ENCODE data around the gene AHCYL1.

Gene AHCYL1

DNA sequence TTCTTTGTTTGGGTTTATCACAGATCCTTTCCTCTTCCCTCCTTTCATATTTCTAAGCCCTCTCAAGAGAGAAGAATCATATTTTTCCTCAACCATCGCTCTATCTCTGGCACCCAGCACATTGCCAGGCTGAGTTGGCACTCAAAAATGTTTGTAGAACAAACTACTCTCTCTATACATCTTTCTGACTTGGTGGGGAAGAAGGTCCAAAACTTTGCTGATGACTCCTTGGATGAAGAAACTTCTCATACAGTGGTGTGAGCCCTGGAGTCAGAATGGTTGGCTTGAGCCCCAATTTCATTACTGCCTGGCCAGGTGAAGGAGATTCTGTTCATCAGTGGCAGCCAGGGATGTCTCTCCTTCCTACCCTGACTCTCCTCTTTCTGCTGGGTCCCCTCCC, 74.0 kb downstream of the AHCYL1 start:
- WGBS, 2 donors (ENCODE audit: extremely low coverage in 2 of 2, insufficient read length in 2 of 2, insufficient replicate concordance in 1 of 2): no CpG with 5 or more reads among the region's 1 CpG
- no peak overlapping the region for H2AFZ ChIP-seq (ENCODE audit: low read length)
- no peak for DNase-seq (ENCODE audit: low spot score)
- H3K4ac ChIP-seq (ENCODE audit: low read length): no peak overlapping the region
- peaks cover 0 to 4% of the 10 kb centered on the region in 2 donors for H3K4me1 ChIP-seq (ENCODE audit: control insufficient read depth in 2 of 2, insufficient read depth in 1 of 2, low read depth in 1 of 2, low read length in 2 of 2)
- no peak overlapping the region for H2BK12ac ChIP-seq (ENCODE audit: low read length)
- H2BK15ac ChIP-seq (ENCODE audit: low read length): no peak overlapping the region
- H3K36me3 ChIP-seq (replicated peaks in 1 of 2; ENCODE audit: control insufficient read depth in 2 of 2, insufficient read depth in 2 of 2, low read length in 2 of 2): peaks cover 41 to 76% of the 10 kb centered on the region in 2 donors
- no peak overlapping the region for H3K4me2 ChIP-seq (ENCODE audit: insufficient read depth, low read length, poor library complexity, severe bottlenecking)
- H4K8ac ChIP-seq (ENCODE audit: low read depth, low read length): no peak overlapping the region
- peak overlapping the region; percentile 39 for H3K14ac ChIP-seq (ENCODE audit: low read length)
- H3K79me1 ChIP-seq (ENCODE audit: low read depth, low read length): no peaks in the 10 kb centered on the region
- H3K27ac ChIP-seq (replicated peaks; ENCODE audit: low read length): no peak overlapping the region
- no peak overlapping the region for H2BK5ac ChIP-seq (ENCODE audit: low read length)
- no peak overlapping the region for H2AK5ac ChIP-seq (ENCODE audit: low read depth, low read length)
- H2BK120ac ChIP-seq (ENCODE audit: low read depth, low read length): no peak overlapping the region
- no peak overlapping the region for H3K4me3 ChIP-seq (ENCODE audit: low read length in 2 of 2)
- no peaks in the 10 kb centered on the region for H3K9me3 ChIP-seq (replicated peaks in 1 of 2; ENCODE audit: control insufficient read depth in 2 of 2, insufficient read depth in 1 of 2, low read depth in 1 of 2, low read length in 2 of 2)
- no peak overlapping the region for H4K91ac ChIP-seq (ENCODE audit: low read depth, low read length, poor library complexity)
- no peak overlapping the region for H3K9ac ChIP-seq (ENCODE audit: low read depth, low read length, poor library complexity)
- H3K27me3 ChIP-seq (ENCODE audit: control insufficient read depth in 3 of 3, insufficient read depth in 3 of 3, low read depth in 1 of 3, low read length in 3 of 3): no peaks in the 10 kb centered on the region
- no peak overlapping the region for H3K18ac ChIP-seq (ENCODE audit: low read length)
- no peak overlapping the region for H3K23ac ChIP-seq (ENCODE audit: low read depth, low read length, poor library complexity)

GRCh38 chr1:110059133-110059863, 74.7 kb downstream of the AHCYL1 start:
- Histone ChIP-seq H3K18ac (ENCODE audit: low read length) (no peak overlapping the region), H3K23ac (ENCODE audit: low read depth, low read length, poor library complexity) (no peak overlapping the region), H2AFZ (ENCODE audit: low read length) (no peak overlapping the region), H2BK12ac (ENCODE audit: low read length) (no peak overlapping the region), H2BK15ac (ENCODE audit: low read length) (no peak overlapping the region), H3K27me3 (ENCODE audit: control insufficient read depth in 3 of 3, insufficient read depth in 3 of 3, low read depth in 1 of 3, low read length in 3 of 3) (no peaks in the 10 kb centered on the region), H3K79me1 (ENCODE audit: low read depth, low read length) (no peaks in the 10 kb centered on the region), H3K36me3 (replicated peaks in 1 of 2; ENCODE audit: control insufficient read depth in 2 of 2, insufficient read depth in 2 of 2, low read length in 2 of 2) (peaks cover 34 to 69% of the 10 kb centered on the region in 2 donors), H3K4me2 (ENCODE audit: insufficient read depth, low read length, poor library complexity, severe bottlenecking) (no peak overlapping the region), H4K8ac (ENCODE audit: low read depth, low read length) (no peak overlapping the region), H3K9me3 (replicated peaks in 1 of 2; ENCODE audit: control insufficient read depth in 2 of 2, insufficient read depth in 1 of 2, low read depth in 1 of 2, low read length in 2 of 2) (no peaks in the 10 kb centered on the region), H2BK120ac (ENCODE audit: low read depth, low read length) (no peak overlapping the region), H3K27ac (replicated peaks; ENCODE audit: low read length) (no peak overlapping the region), H4K91ac (ENCODE audit: low read depth, low read length, poor library complexity) (no peak overlapping the region), H3K4me1 (ENCODE audit: control insufficient read depth in 2 of 2, insufficient read depth in 1 of 2, low read depth in 1 of 2, low read length in 2 of 2) (peaks cover 0 to 4% of the 10 kb centered on the region in 2 donors), H3K9ac (ENCODE audit: low read depth, low read length, poor library complexity) (no peak overlapping the region), H3K4me3 (ENCODE audit: low read length in 2 of 2) (no peak overlapping the region), H3K14ac (ENCODE audit: low read length) (no peak overlapping the region), H3K4ac (ENCODE audit: low read length) (no peak overlapping the region), H2BK5ac (ENCODE audit: low read length) (no peak overlapping the region), H2AK5ac (ENCODE audit: low read depth, low read length) (no peak overlapping the region)
- WGBS, 2 donors (ENCODE audit: extremely low coverage in 2 of 2, insufficient read length in 2 of 2, insufficient replicate concordance in 1 of 2): no CpG with 5 or more reads among the region's 6 CpGs
- no peak for DNase-seq (ENCODE audit: low spot score)

DNA sequence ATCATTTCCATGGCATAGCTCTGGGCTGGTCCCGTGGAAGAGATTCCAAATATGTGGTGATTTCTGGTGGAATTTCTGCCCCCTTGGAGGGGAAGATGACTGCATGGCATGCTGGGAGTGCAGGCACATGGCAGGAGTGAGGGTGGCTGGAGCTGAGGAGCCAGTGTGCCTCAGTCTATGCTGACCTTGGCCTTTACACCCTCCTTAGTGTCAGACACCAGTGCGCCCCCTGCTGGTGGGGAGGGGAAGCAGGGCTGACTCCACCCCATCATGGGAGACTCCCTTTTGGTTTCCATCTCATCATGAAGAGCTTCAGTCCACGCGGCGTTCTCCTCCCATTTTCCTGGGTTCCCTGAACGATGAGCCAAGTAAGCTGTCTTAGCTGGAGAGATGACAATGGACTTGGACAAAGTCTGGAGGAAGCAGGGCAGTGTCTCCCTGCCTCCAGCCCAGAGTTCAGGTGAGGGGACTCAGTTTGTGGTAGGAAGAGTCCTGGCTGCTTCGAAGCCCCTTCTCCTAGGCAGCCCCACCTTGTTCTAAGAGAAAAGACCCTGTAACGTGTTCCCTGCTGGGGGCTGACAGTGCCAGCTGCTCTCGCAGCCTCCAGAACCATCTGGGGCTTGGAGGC, 75.6 kb downstream of the AHCYL1 start:
- H3K9me3 ChIP-seq (replicated peaks in 1 of 2; ENCODE audit: control insufficient read depth in 2 of 2, insufficient read depth in 1 of 2, low read depth in 1 of 2, low read length in 2 of 2): no peaks in the 10 kb centered on the region
- H3K4me2 ChIP-seq (ENCODE audit: insufficient read depth, low read length, poor library complexity, severe bottlenecking): no peak overlapping the region
- H3K79me1 ChIP-seq (ENCODE audit: low read depth, low read length): no peaks in the 10 kb centered on the region
- no peak overlapping the region for H2BK12ac ChIP-seq (ENCODE audit: low read length)
- no peak overlapping the region for H2AK5ac ChIP-seq (ENCODE audit: low read depth, low read length)
- H4K91ac ChIP-seq (ENCODE audit: low read depth, low read length, poor library complexity): no peak overlapping the region
- H3K14ac ChIP-seq (ENCODE audit: low read length): no peak overlapping the region
- no peak for DNase-seq (ENCODE audit: low spot score)
- H3K27me3 ChIP-seq (ENCODE audit: control insufficient read depth in 3 of 3, insufficient read depth in 3 of 3, low read depth in 1 of 3, low read length in 3 of 3): peaks cover 0 to 4% (median 1%) of the 10 kb centered on the region in 3 experiments
- H3K23ac ChIP-seq (ENCODE audit: low read depth, low read length, poor library complexity): peak overlapping the region; percentile 2
- no peak overlapping the region for H2BK15ac ChIP-seq (ENCODE audit: low read length)
- H3K4me3 ChIP-seq (ENCODE audit: low read length in 2 of 2): peak overlapping the region in 1 of 2 donors; percentile 7
- H3K27ac ChIP-seq (replicated peaks; ENCODE audit: low read length): no peak overlapping the region
- no peak overlapping the region for H3K9ac ChIP-seq (ENCODE audit: low read depth, low read length, poor library complexity)
- peaks cover 27 to 60% of the 10 kb centered on the region in 2 donors for H3K36me3 ChIP-seq (replicated peaks in 1 of 2; ENCODE audit: control insufficient read depth in 2 of 2, insufficient read depth in 2 of 2, low read length in 2 of 2)
- H3K4ac ChIP-seq (ENCODE audit: low read length): no peak overlapping the region
- H3K18ac ChIP-seq (ENCODE audit: low read length): no peak overlapping the region
- peaks cover 0 to 4% of the 10 kb centered on the region in 2 donors for H3K4me1 ChIP-seq (ENCODE audit: control insufficient read depth in 2 of 2, insufficient read depth in 1 of 2, low read depth in 1 of 2, low read length in 2 of 2)
- WGBS, 2 donors (ENCODE audit: extremely low coverage in 2 of 2, insufficient read length in 2 of 2, insufficient replicate concordance in 1 of 2): no CpG with 5 or more reads among the region's 9 CpGs
- no peak overlapping the region for H4K8ac ChIP-seq (ENCODE audit: low read depth, low read length)
- H2BK120ac ChIP-seq (ENCODE audit: low read depth, low read length): no peak overlapping the region
- H2AFZ ChIP-seq (ENCODE audit: low read length): no peak overlapping the region
- H2BK5ac ChIP-seq (ENCODE audit: low read length): no peak overlapping the region

- WGBS, 2 donors (ENCODE audit: extremely low coverage in 2 of 2, insufficient read length in 2 of 2, insufficient replicate concordance in 1 of 2): no CpG with 5 or more reads among the region's 7 CpGs
- no peak overlapping the region for H2BK120ac ChIP-seq (ENCODE audit: low read depth, low read length)
- peaks cover 0 to 9% (median 4%) of the 10 kb centered on the region in 3 experiments for H3K27me3 ChIP-seq (ENCODE audit: control insufficient read depth in 3 of 3, insufficient read depth in 3 of 3, low read depth in 1 of 3, low read length in 3 of 3)
- no peak for DNase-seq (ENCODE audit: low spot score)
- H3K4ac ChIP-seq (ENCODE audit: low read length): no peak overlapping the region
- H2AFZ ChIP-seq (ENCODE audit: low read length): no peak overlapping the region
- no peak overlapping the region for H3K9ac ChIP-seq (ENCODE audit: low read depth, low read length, poor library complexity)
- no peak overlapping the region for H3K18ac ChIP-seq (ENCODE audit: low read length)
- no peak overlapping the region for H4K91ac ChIP-seq (ENCODE audit: low read depth, low read length, poor library complexity)
- no peak overlapping the region for H3K27ac ChIP-seq (replicated peaks; ENCODE audit: low read length)
- no peak overlapping the region for H2BK12ac ChIP-seq (ENCODE audit: low read length)
- peaks cover 23 to 55% of the 10 kb centered on the region in 2 donors for H3K36me3 ChIP-seq (replicated peaks in 1 of 2; ENCODE audit: control insufficient read depth in 2 of 2, insufficient read depth in 2 of 2, low read length in 2 of 2)
- H3K4me1 ChIP-seq (ENCODE audit: control insufficient read depth in 2 of 2, insufficient read depth in 1 of 2, low read depth in 1 of 2, low read length in 2 of 2): peaks cover 0 to 4% of the 10 kb centered on the region in 2 donors
- no peak overlapping the region for H2BK5ac ChIP-seq (ENCODE audit: low read length)
- H3K14ac ChIP-seq (ENCODE audit: low read length): no peak overlapping the region
- H3K4me3 ChIP-seq (ENCODE audit: low read length in 2 of 2): no peak overlapping the region
- no peak overlapping the region for H3K23ac ChIP-seq (ENCODE audit: low read depth, low read length, poor library complexity)
- H3K79me1 ChIP-seq (ENCODE audit: low read depth, low read length): no peaks in the 10 kb centered on the region
- no peaks in the 10 kb centered on the region for H3K9me3 ChIP-seq (replicated peaks in 1 of 2; ENCODE audit: control insufficient read depth in 2 of 2, insufficient read depth in 1 of 2, low read depth in 1 of 2, low read length in 2 of 2)
- H3K4me2 ChIP-seq (ENCODE audit: insufficient read depth, low read length, poor library complexity, severe bottlenecking): no peak overlapping the region
- no peak overlapping the region for H2BK15ac ChIP-seq (ENCODE audit: low read length)
- no peak overlapping the region for H4K8ac ChIP-seq (ENCODE audit: low read depth, low read length)
- H2AK5ac ChIP-seq (ENCODE audit: low read depth, low read length): no peak overlapping the region
These were observed 76.1 kb downstream of the AHCYL1 start for GRCh38 chr1:110060662-110061060.

Data from neuronal stem cell (in vitro differentiated cells).